PC-3 (cell line): ENCODE data around the gene TTC16. TPM values are rescaled to one million over a fixed set of nuclear protein-coding genes. Genes with fewer than 3 reads are reported as not detected.
A peak's percentile ranks its signal among the peaks of the same experiment; 100 is the strongest.

Source experiments
- ATAC-seq: fragments of 200-7000 bp; cut with Tn5 transposase; 2 replicates; pipeline ENCODE4 v1.9.1; 2020; ENCODE audit warnings: mild to moderate bottlenecking, moderate library complexity
- BruUV-seq: library from RNA; stranded (reverse); fragments of 400-500 nt; replicated peaks from 2 replicates; lab custom pipeline; 2021; lab: Mats Ljungman, UMichigan
- CTCF ChIA-PET: fragments of 300-600 bp; sonication (Branson Sonifier 250); formaldehyde crosslinking; loops from one replicate; lab custom pipeline; 2022; ENCODE audit warnings: antibody characterized with exemption; lab: Charles Lee
- POLR2A ChIA-PET: fragments of 300-600 bp; sonication (Branson Sonifier 250); formaldehyde crosslinking; loops from one replicate; lab custom pipeline; 2022; ENCODE audit warnings: antibody characterized with exemption; ENCODE audit not compliant: unreplicated experiment; lab: Charles Lee
- DNase-seq: peaks from one replicate; pipeline ENCODE4 v3.0.0-alpha.2; 2015
- H2AFZ ChIP-seq: fragments of 300-600 bp; sonication (generic); 2 replicates; pipeline ENCODE4 v1.6.0; 2016; ENCODE audit warnings: antibody characterized with exemption, low read length
- H3F3A ChIP-seq: fragments of 300-600 bp; sonication (generic); one replicate; pipeline ENCODE4 v1.6.0; 2017; ENCODE audit warnings: antibody characterized with exemption, low read length, control low read depth, mild to moderate bottlenecking; ENCODE audit not compliant: unreplicated experiment
- H3K27ac ChIP-seq: fragments of 300-600 bp; sonication (generic); 2 replicates; pipeline ENCODE4 v1.5.1; 2016; ENCODE audit warnings: mild to moderate bottlenecking, low read length
- H3K27me3 ChIP-seq: fragments of 300-600 bp; sonication (generic); 2 replicates; pipeline ENCODE4 v1.6.1; 2016; ENCODE audit warnings: low read length, mixed read lengths
- H3K36me3 ChIP-seq: fragments of 300-600 bp; sonication (generic); 2 replicates; pipeline ENCODE4 v1.6.1; 2016; ENCODE audit warnings: low read depth, mixed run types, low read length, mixed read lengths
- H3K4me1 ChIP-seq: fragments of 300-600 bp; sonication (generic); 2 replicates; pipeline ENCODE4 v1.5.1; 2016; ENCODE audit warnings: low read length; ENCODE audit not compliant: insufficient read depth
- H3K4me2 ChIP-seq: fragments of 300-600 bp; sonication (generic); 2 replicates; pipeline ENCODE4 v1.6.0; 2016; ENCODE audit warnings: low read length
- H3K4me3 ChIP-seq: fragments of 300-600 bp; sonication (generic); 2 replicates; pipeline ENCODE4 v1.5.1; 2016; ENCODE audit warnings: mild to moderate bottlenecking, low read length, mixed read lengths
- H3K79me2 ChIP-seq: fragments of 300-600 bp; sonication (generic); 2 replicates; pipeline ENCODE4 v1.6.1; 2017; ENCODE audit warnings: low read length, mixed read lengths
- H3K9ac ChIP-seq: fragments of 300-600 bp; sonication (generic); 2 replicates; pipeline ENCODE4 v1.6.0; 2016; ENCODE audit warnings: mild to moderate bottlenecking, low read length
- H3K9me2 ChIP-seq: fragments of 300-600 bp; sonication (generic); replicated peaks from 2 replicates; pipeline ENCODE4 v1.6.1; 2016; ENCODE audit warnings: mixed run types, low read length, mixed read lengths
- H3K9me3 ChIP-seq: fragments of 300-600 bp; sonication (generic); 2 replicates; pipeline ENCODE4 v1.6.1; 2016; ENCODE audit warnings: low read length, mixed read lengths
- H4K20me1 ChIP-seq: fragments of 300-600 bp; sonication (generic); 2 replicates; pipeline ENCODE4 v1.6.1; 2016; ENCODE audit warnings: low read length, mixed read lengths
- EZH2 ChIP-seq: fragments of 300-600 bp; sonication (generic); IDR thresholded peaks from one replicate; pipeline ENCODE4 v1.6.1; 2017; ENCODE audit warnings: antibody characterized with exemption, mild to moderate bottlenecking, low read length; ENCODE audit not compliant: unreplicated experiment
- EZH2phosphoT487 ChIP-seq: fragments of 300-600 bp; sonication (generic); IDR thresholded peaks from 2 replicates; pipeline ENCODE4 v1.6.1; 2018; ENCODE audit warnings: mild to moderate bottlenecking, antibody characterized with exemption, low read length, borderline replicate concordance
- intact Hi-C: fragments of 100-400 bp; cut with micrococcal nuclease; formaldehyde crosslinking; loops from 2 replicates; pipeline ENCODE4 v1.9.0; 2023
- total RNA-seq: library from RNA; depleted of rRNA; stranded (reverse); fragments of >200 nt; gene quantifications from 2 replicates; pipeline ENCODE4 v1.2.3, GENCODE V29; 2014
- TF ChIP-seq, protein P1 (sequence below): fragments of 300-600 bp; sonication (generic); conservative IDR thresholded peaks from 2 replicates; pipeline ENCODE4 v1.5.1; 2017; ENCODE audit warnings: antibody characterized with exemption, low read depth, mild to moderate bottlenecking, low read length

The TTC16 gene
- total RNA-seq, 1 experiment from 2014 or later, result 0.04 TPM

DNA sequence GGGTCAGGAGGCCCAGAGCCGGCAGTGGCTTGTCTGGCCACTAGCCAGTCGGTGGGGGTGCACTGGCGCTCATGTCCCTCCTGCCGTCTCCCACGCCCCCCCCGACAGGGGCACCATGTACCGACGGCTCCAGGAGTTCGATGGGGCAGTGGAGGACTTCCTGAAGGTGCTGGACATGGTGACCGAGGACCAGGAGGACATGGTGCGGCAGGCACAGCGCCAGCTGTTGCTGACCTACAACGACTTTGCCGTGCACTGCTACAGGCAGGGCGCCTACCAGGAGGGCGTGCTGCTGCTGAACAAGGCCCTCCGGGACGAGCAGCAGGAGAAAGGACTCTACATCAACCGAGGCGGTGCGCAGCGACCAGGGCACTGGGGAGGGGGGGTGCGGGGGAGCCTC, 8.1 kb downstream of the TTC16 start:
- POLR2A ChIA-PET, result no interaction called here
- H3K9ac ChIP-seq, result no peak overlapping the region
- H3K4me1 ChIP-seq, result peaks cover 26% of the 10 kb centered on the region
- TF ChIP-seq EZH2 (no peak), EZH2phosphoT487 (no peak)
- TF ChIP-seq, protein P1, sequence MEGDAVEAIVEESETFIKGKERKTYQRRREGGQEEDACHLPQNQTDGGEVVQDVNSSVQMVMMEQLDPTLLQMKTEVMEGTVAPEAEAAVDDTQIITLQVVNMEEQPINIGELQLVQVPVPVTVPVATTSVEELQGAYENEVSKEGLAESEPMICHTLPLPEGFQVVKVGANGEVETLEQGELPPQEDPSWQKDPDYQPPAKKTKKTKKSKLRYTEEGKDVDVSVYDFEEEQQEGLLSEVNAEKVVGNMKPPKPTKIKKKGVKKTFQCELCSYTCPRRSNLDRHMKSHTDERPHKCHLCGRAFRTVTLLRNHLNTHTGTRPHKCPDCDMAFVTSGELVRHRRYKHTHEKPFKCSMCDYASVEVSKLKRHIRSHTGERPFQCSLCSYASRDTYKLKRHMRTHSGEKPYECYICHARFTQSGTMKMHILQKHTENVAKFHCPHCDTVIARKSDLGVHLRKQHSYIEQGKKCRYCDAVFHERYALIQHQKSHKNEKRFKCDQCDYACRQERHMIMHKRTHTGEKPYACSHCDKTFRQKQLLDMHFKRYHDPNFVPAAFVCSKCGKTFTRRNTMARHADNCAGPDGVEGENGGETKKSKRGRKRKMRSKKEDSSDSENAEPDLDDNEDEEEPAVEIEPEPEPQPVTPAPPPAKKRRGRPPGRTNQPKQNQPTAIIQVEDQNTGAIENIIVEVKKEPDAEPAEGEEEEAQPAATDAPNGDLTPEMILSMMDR, result no peak
- CTCF ChIA-PET, result interaction anchor here (0.6 to 1.0 kb wide), 2 partner anchors 11 to 62 kb away, joined by 5 to 6 read pairs; partner anchors contain the start of genes CDK9 and TOR2A
- H3F3A ChIP-seq, result no peaks in the 10 kb centered on the region
- no TSS peak for BruUV-seq
- no peak overlapping the region for H2AFZ ChIP-seq
- no peak for DNase-seq
- no peaks in the 10 kb centered on the region for H3K9me3 ChIP-seq
- H3K27me3 ChIP-seq, result no peaks in the 10 kb centered on the region
- no peaks in the 10 kb centered on the region for H4K20me1 ChIP-seq
- H3K36me3 ChIP-seq, result no peaks in the 10 kb centered on the region
- H3K27ac ChIP-seq, result no peak overlapping the region
- intact Hi-C loops, result no loop called here
- H3K9me2 ChIP-seq, result no peaks in the 10 kb centered on the region
- ATAC-seq, result no peak
- H3K4me2 ChIP-seq, result 0 out of 2 replicates have a peak overlapping the region, but pooled peaks have one; percentile 54
- H3K4me3 ChIP-seq, result no peak overlapping the region
- H3K79me2 ChIP-seq, result no peaks in the 10 kb centered on the region

DNA sequence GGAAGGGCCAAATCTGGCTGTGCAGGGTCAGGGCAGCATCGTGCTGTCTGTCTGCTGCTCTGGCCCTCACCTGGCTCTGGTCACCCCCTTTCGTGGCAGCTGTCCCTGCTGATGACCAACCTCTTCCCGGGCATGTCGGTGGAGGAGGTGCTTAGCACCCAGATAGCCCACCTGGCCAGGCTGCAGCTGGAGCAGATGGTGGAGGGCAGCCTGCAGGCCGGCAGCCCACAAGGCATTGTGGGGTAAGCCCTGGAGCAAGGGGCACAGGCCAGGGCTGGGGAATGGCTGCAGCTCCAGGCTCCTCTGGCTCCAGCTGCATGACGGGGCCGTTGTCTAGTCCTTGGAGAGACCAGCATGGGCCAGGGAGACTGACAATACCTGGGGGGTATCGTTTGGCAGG, 11.0 kb downstream of the TTC16 start:
- Histone ChIP-seq H3K36me3 (no peaks in the 10 kb centered on the region), H3K9ac (no peak overlapping the region), H3K4me1 (peaks cover 17% of the 10 kb centered on the region), H3K27ac (no peak overlapping the region), H3F3A (no peaks in the 10 kb centered on the region), H3K79me2 (no peaks in the 10 kb centered on the region), H3K4me2 (no peak overlapping the region), H3K9me3 (no peaks in the 10 kb centered on the region), H3K27me3 (no peaks in the 10 kb centered on the region), H4K20me1 (no peaks in the 10 kb centered on the region), H3K4me3 (no peak overlapping the region), H3K9me2 (no peaks in the 10 kb centered on the region), H2AFZ (no peak overlapping the region)
- DNase-seq, result no peak
- TF ChIP-seq EZH2 (no peak), EZH2phosphoT487 (no peak)
- TF ChIP-seq, protein P1, result no peak
- BruUV-seq, result no TSS peak
- POLR2A ChIA-PET, result no interaction called here
- CTCF ChIA-PET, result no interaction called here
- intact Hi-C loops, result no loop called here
- ATAC-seq, result no peak

DNA sequence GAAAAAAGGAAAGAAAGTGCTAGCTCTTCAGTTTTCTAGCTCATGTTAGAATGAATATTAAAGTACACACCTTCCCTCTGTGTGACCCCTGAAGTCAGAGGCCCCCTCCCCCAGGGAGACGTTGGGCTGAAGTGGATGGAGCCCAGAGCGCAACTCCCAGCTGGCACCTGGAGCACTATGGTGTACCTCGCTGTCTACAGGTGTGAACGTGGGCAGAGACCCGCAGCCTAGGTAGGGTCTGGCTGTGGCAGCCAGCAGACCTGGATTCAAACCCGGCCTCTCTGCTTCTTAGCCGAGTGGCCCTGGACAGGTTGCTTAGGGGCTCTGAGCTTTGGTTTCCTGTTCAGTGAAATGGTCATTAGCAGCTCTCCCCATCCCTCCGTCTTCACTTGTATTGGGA, 12.9 kb downstream of the TTC16 start:
- TF ChIP-seq EZH2phosphoT487 (no peak), EZH2 (no peak)
- TF ChIP-seq, protein P1, result no peak
- Histone ChIP-seq H3K4me1 (peaks cover 2% of the 10 kb centered on the region), H3K79me2 (no peaks in the 10 kb centered on the region), H4K20me1 (no peaks in the 10 kb centered on the region), H3F3A (no peaks in the 10 kb centered on the region), H3K9me3 (no peaks in the 10 kb centered on the region), H3K9ac (no peak overlapping the region), H2AFZ (no peak overlapping the region), H3K9me2 (no peaks in the 10 kb centered on the region), H3K4me2 (no peak overlapping the region), H3K27ac (no peak overlapping the region), H3K36me3 (no peaks in the 10 kb centered on the region), H3K27me3 (no peaks in the 10 kb centered on the region), H3K4me3 (no peak overlapping the region)
- ATAC-seq (no peak), DNase-seq (no peak)
- BruUV-seq, result no TSS peak
- ChIA-PET CTCF (no interaction called here), POLR2A (no interaction called here)
- intact Hi-C loops, result no loop called here
